ENCODE measurements around the gene NAT8L.
A peak's percentile ranks its signal among the peaks of the same experiment; 100 is the strongest.
"Not testable (repeated sequence)": the region's sequence is repeated elsewhere in the genome, so short reads cannot be mapped to it uniquely, and the experiment has no call there.

Gene NAT8L

DNA sequence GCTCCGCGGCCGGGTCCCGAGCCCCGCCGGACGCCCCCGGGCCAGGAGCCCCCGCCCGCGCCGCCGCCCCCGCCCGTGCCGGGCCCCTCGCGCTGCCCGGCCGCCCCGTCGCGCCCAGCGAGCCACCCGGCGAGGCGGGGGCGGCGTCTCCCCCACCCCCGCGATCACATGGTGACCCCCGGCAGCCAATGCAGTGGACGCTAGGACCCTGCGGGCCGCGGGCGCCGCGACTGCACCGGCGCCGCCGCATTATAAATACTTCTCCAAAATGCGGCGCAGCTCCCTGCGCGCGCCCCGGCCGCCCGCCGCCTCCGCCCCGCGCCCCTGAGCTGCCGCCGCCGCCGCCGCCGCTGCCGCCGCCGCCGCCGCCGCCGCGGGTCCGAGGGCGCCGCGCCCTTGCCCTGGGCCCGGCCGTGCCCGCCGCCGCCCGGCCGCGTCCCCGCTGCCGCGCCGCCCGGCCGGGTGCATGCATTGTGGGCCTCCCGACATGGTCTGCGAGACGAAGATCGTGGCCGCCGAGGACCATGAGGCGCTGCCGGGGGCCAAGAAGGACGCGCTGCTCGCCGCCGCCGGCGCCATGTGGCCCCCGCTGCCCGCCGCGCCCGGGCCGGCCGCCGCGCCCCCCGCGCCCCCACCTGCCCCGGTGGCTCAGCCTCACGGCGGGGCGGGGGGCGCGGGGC is at the start of gene NAT8L:
TSS of gene NAT8L (plus strand) at position 282 of the 680 bp plus-strand sequence. CDS start at position 467, 185 bp downstream.
- no peak for DNase-seq

GRCh38 chr4:2009651-2010233 is 49.4 kb upstream of the NAT8L start:
- peak; percentile 59 for DNase-seq

DNA sequence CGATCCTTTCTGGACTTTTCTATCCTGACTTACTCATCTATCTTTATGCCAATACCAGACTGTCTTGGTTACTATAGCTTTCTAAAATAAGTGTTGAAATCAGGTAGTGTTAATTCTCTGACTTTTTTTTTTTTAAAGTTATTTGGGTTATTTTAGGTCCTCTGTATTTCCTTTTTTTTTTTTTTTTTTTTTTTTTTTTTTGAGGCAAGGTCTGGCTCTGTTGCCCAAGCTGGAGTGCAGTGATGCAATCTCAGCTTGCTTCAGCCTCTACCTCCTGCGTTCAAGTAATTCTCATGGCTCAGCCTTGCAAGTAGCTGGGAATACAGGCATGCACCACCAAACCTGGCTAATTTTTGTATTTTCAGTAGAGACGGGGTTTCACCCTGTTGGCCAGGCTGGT is 47.5 kb upstream of the NAT8L start:
- no peak for DNase-seq

GRCh38 chr4:2015008-2015407 is 44.1 kb upstream of the NAT8L start:
- DNase-seq = no peak

DNA sequence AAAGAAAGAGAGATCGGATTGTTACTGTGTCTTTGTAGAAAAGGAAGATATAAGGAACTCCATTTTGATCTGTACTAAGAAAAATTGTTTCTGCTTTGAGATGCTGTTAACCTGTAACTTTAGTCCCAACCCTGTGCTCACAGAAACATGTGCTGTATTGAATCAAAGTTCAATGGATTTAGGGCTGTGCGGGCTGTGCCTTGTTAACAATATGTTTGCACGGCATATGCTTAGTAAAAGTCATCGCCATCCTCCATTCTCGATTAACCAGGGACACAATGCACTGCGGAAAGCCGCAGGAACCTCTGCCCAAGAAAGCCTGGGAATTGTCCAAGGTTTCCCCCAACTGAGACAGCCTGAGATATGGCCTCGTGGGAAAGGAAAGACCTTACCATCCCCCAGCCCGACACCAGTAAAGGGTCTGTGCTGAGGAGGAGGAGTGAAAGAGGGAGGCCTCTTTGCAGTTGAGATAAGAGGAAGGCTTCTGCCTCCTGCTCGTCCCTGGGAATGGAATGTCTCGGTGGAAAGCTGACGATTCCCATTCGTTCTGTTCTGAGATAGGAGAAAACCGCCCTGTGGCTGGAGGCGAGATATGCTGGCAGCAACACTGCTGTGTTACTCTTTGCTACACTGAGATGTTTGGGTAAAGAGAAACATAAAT is 37.6 kb upstream of the NAT8L start:
- not testable (repeated sequence) for DNase-seq

DNA sequence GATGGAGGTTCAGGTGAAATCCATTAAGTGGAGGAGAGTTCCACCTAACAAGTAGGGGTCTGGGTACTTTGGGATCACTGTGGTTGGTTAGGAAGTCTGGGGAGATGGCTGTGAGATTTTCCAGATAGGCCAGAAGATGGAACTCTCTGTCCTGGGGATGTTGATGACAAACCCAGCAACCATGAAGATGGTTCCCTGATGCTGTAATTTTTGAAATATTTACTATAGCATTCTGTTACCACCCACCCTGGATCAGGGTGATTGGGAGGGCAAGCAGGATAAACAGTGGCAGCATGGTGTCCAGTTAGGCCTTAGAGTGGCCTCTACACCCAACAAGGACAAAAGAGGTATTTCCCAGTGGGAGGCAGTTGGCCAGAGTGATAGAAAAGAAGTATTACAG is 34.4 kb upstream of the NAT8L start:
- DNase-seq = no peak

GRCh38 chr4:2025817-2026216 is 33.3 kb upstream of the NAT8L start:
- no peak for DNase-seq

- not testable (repeated sequence) for DNase-seq
Measured at GRCh38 chr4:2027120-2027519, 32.0 kb upstream of the NAT8L start.

- not testable (repeated sequence) for DNase-seq
Measured at GRCh38 chr4:2031161-2031560, 28.0 kb upstream of the NAT8L start.

DNA sequence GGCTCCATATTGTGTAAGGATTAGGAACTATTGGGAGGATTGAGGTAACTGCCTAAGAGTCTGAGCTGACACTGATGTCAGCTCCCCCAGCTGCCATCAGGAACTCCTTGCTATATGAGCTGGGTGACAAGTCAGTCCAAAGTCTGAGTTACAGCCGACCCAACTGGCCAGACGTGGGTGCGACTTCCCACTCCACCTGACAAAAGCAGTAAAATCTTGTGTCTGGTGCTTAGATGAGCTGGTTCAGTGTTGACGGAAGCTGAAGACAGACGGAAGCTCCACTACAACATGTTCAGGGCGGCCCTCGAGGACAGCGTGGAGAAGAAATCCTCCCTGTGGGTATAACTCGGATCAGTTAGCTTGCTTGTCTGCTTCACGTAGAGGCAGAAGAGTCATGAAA is 22.8 kb upstream of the NAT8L start:
- DNase-seq = no peak

GRCh38 chr4:2036866-2037265 is 22.3 kb upstream of the NAT8L start:
- DNase-seq = no peak

DNA sequence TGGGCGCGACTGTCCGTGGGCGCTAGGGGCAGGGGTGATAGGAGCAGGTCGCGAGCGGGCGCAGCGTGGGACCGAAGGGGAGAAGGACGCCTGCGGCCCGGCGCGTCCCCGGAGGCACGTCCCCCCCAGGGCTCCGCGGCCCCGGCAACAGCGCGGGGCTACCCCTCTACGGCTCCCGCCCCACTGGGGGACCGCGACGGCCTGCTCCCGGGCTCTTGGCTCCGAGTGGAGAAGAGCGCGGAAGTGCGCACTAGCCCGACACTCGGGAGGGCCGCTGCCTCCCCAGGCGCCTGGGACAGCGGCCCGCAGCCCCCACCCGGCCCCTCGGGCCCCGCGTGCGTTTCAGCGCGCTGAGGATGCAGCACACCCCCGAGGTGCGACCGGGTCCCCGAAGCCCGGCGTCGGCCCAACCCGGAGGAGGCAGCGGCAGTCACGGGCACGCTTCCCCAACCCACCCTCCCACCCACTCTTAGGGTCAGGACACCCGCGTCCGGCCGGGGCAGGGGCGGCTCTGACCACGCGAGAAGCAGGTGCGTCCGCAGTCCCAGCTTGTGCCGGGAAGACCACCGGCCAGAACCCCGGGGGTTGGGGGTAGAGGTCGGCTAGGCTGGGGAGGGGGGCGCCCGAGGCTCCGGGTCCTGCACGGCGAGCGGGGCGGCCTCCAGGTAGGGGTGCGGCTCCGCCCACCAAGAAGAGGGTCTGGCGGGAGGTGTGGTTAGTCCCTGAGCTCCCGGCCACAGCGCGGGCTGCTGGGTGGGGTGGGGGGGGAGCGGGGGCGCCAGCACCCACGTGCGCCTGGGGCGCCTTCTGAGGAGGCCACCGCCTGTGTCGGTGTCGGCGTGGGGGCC is 18.5 kb upstream of the NAT8L start:
- no peak for DNase-seq

- DNase-seq = peak; percentile 89
Measured at GRCh38 chr4:2041239-2042130, 17.6 kb upstream of the NAT8L start.

DNA sequence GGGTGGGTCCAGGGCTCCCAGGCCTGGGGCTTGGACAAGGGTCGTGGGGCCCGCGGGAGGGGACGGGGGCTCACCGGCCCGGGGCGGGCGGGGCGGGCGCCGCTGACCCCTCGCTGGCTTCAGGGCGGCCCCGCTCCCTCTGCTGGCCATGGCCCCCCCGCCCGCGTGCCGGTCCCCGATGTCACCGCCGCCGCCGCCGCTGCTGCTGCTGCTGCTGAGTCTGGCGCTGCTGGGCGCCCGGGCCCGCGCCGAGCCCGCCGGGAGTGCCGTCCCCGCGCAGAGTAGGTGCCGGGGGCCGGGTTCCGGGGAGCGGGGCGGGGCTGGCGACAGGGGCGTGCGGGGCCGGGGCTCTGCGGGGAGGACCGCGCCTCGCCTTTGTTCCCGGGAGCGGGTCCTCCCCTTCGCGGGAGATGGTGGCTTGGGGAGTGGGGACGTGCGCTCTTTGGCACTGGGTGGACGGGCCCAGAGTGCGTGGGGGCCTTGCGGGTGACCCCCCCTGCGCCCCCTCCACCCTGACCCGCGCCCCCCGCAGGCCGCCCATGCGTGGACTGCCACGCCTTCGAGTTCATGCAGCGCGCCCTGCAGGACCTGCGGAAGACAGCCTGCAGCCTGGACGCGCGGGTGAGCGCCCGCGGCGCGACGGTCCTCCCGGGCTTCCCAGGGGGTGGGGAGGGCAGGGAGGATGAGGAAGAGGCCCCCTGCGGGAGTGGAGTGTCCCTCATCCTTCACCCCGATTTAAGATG is 16.8 kb upstream of the NAT8L start:
- peak; percentile 30 for DNase-seq

DNA sequence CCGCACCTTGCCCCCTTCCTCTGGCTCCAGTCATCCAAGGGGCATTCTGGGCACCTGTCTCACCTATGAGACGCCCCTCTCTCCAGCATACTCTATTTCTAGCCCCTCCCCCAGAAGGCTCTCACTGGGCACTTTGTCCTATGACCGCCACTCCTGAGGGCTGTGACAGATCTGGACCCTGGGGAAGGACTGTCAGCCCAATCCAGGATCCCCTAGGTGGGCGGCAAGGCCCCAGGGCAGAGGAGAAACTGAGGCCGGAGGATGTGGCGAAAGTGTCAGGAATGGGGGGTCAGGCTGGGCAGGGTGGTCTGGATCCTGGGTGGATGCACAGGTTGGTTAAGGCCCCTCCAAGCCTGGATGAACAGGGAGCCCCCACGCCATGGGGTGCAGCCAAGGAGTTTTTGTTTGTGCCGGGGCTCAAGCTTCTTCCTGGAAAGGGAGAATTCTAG is 16.2 kb upstream of the NAT8L start:
- no peak for DNase-seq

DNA sequence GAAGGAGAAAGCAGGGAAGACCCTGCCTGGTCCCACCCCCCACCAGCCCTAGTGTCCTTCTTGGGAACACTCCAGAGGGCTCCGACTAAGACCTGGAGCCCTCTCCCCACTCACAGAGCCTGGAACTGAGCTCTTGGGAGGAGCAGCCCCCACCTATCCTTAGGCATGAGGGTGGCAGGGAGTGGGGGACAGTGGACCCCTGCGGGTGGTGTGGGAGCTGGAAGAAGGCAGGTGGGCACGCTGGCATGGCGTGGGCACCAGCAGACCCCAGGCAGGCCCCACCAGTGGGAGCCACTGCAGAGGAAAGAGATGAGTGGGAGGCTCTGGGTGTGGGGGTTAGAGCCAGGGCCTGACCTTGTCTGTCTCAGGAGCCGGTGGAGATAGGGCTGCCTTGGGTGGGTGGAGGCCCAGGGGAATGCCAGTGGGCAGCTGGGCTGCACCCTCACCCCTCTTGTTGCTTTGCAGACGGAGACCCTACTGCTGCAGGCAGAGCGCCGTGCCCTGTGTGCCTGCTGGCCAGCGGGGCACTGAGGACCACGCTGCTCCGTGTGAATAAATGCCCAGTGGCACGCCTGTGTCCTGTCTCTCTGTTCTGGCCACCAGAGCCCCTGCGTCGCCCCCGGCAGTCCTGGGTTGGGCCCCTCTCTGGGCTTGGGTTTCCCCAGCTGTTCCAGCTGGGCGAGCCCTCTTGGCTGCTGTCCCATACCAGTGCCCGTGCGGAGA is 15.6 kb upstream of the NAT8L start:
- DNase-seq = no peak

GRCh38 chr4:2044119-2044485 is 15.0 kb upstream of the NAT8L start:
- DNase-seq = no peak

- DNase-seq = no peak
Measured at GRCh38 chr4:2044542-2045517, 14.3 kb upstream of the NAT8L start.

GRCh38 chr4:2045518-2045951 is 13.6 kb upstream of the NAT8L start:
- DNase-seq = no peak

All from CD4-positive, alpha-beta T cell treated with Interleukin-15 for 1 hour (primary cell).